T-helper 2 cell (primary cell): ENCODE data around the gene RBM6.
"Not testable (repeated sequence)": the region's sequence is repeated elsewhere in the genome, so short reads cannot be mapped to it uniquely, and the experiment has no call there.

Source experiments
- DNase-seq, 5 experiments: peaks; one replicate each; pipeline versions ENCODE4 v3.0.0 to v3.0.0-alpha.2; 2012 to 2022
- total RNA-seq, 2 donors: gene quantifications; one replicate each; lab custom pipeline; 2026; lab: John Stamatoyannopoulos, UW

The RBM6 gene, protein sequence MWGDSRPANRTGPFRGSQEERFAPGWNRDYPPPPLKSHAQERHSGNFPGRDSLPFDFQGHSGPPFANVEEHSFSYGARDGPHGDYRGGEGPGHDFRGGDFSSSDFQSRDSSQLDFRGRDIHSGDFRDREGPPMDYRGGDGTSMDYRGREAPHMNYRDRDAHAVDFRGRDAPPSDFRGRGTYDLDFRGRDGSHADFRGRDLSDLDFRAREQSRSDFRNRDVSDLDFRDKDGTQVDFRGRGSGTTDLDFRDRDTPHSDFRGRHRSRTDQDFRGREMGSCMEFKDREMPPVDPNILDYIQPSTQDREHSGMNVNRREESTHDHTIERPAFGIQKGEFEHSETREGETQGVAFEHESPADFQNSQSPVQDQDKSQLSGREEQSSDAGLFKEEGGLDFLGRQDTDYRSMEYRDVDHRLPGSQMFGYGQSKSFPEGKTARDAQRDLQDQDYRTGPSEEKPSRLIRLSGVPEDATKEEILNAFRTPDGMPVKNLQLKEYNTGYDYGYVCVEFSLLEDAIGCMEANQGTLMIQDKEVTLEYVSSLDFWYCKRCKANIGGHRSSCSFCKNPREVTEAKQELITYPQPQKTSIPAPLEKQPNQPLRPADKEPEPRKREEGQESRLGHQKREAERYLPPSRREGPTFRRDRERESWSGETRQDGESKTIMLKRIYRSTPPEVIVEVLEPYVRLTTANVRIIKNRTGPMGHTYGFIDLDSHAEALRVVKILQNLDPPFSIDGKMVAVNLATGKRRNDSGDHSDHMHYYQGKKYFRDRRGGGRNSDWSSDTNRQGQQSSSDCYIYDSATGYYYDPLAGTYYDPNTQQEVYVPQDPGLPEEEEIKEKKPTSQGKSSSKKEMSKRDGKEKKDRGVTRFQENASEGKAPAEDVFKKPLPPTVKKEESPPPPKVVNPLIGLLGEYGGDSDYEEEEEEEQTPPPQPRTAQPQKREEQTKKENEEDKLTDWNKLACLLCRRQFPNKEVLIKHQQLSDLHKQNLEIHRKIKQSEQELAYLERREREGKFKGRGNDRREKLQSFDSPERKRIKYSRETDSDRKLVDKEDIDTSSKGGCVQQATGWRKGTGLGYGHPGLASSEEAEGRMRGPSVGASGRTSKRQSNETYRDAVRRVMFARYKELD
- 147 to 212 reads per million in 2 donors for total RNA-seq

DNA sequence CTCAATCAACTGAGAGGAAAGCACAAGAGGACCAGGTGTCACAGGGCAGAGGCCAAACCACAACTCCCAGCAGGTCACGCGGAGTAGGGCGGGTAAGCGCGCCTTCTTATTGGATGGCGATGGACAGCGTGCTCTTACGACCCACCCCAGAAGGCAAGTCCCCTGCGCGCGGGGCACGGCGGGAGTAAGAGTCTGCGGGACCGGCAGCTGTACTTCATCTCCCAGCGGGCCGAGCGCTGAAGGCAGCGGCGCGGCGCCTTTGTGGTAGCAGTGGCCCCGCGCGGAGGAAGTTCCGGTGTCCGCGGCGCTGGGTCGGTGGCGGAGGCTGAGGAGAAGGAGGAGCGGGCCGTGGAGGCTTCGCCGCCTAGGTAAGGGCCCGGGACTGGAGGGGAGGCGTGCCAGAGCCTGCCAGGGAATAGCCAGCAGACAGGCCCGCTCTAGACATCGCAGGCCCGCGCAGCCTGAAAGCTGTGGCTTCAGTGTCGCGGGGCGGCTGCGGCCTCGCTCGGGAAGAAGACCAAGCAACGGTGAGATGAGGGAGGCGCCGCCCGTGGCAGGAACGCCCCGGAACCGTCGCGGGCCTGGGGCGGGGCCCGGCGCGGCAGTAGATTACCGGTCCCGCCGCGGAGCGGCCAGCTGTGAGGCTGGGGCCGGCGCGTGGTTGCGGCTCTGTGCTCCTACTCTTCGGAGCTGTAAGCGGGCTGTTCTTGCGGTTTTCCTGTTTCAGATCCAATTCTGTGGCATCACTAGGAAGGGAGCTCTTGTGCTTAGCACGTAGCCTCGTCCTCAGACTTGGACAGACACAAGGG lies at the start of gene RBM6:
Gene RBM6, plus strand, starts transcription at position 293 of the 809 bp plus-strand sequence. CDS start 22,492 bp downstream, outside the sequence.
- peak; percentile 86 to 100 (median 91) for DNase-seq

DNA sequence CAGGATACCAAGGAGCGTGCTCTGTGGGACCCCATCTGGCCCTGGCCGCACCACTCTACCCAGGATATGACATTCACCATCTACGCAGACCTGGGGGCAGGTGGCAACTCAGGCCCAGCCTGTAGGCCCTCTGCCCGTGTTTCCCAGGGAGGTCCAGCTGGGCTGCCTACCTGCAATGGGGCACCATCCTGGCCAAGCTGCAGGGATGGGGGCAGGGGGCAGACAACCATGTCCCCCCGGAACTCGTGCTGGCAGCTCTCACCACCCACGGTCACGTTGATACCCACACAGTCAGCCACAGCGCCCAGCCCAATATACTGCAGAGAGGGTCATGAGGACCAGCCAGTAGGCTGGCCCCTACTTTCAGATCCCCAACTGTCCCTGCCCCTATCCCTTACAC lies 44.2 kb upstream of the RBM6 start:
- DNase-seq, result no peak

DNA sequence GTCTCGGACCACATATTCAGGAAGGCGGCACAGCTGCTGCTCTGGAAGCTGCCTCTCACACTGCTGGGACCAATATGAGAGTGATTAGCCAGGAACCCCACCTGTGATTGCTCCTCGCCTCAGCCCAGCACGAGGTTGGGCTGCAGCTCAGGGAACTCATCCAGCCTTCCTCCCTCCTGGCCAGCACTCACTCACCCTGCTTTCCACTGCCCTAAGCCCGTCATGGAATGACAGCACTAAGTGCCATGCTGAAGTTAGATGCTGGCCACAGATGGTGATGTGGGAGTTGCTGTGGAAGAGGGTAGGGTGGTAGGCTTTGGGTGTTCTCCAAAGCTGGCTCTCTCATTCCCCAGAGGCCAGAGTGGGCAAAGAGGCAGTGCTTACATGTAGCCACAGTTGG lies 43.6 kb upstream of the RBM6 start:
- DNase-seq, result no peak

DNA sequence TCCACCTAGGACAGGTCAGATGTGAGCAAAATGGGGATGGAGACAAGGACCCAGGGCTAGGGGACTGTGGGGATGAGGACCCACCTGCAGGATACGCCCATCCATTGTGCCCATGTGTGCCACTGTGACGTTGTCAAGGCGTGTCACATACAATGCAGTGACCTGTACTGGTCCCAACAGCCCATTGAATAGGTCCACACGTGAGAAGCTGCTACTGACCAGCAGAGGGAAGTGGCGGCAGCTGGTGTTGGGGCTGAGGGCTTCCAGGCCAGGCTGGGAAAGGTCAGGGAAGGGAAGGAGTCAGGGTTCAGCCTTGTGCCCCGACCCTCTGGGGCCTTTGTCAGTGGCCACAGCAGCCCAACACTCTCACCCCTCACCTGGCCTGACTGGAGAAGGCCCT lies 41.0 kb upstream of the RBM6 start:
- DNase-seq, result no peak

DNA sequence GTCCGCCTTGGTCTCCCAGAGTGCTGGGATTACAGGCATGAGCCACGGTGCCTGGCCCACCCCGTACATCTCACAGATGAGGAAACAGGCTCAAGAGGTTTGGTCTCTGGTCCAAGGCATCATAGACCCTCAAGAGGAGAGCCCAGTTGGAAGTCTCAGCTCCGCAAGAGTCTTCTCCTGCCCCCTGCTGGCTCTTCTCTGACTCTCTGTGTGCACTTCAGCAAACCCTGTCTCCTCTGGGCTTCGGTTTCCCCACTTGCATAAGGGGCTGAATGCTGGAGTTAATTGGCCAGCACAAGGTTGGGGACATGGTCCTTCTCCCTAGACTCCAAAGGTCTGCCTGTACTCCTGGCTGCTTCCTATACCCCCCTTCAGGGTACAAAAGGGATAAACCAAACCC lies 40.1 kb upstream of the RBM6 start:
- no peak for DNase-seq

DNA sequence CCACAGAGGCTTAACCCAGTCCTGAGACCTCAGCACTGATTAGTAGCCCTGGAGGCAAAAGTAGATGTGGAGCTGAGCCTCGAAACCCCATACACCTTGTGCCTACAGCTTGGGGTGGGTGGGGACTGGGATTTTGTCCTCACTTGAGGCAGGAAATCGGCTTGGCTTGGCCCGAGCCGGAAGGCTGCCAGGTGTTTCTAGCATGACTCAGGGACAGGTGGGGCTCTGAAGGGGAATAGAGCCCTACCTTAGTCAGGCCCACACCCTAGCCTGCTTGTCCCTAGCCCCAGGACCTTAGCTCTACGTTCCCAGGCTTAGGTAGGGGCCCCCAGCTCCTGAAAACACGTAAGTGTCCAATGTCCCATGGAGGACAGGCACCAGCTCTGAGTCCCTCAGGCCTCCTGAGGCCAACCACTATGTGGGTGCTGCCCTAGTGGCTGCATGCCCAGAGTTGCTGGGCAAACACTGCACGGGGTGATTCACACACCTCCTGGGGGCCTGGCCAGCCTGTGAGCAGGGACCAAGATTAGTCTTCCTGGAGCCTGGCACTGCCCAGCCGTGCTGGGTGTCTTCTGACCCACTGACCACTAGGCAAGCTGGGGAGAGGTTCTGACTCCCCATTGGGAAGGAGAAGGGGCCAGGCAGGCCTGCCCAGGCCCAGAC lies 39.3 kb upstream of the RBM6 start:
- no peak for DNase-seq

DNA sequence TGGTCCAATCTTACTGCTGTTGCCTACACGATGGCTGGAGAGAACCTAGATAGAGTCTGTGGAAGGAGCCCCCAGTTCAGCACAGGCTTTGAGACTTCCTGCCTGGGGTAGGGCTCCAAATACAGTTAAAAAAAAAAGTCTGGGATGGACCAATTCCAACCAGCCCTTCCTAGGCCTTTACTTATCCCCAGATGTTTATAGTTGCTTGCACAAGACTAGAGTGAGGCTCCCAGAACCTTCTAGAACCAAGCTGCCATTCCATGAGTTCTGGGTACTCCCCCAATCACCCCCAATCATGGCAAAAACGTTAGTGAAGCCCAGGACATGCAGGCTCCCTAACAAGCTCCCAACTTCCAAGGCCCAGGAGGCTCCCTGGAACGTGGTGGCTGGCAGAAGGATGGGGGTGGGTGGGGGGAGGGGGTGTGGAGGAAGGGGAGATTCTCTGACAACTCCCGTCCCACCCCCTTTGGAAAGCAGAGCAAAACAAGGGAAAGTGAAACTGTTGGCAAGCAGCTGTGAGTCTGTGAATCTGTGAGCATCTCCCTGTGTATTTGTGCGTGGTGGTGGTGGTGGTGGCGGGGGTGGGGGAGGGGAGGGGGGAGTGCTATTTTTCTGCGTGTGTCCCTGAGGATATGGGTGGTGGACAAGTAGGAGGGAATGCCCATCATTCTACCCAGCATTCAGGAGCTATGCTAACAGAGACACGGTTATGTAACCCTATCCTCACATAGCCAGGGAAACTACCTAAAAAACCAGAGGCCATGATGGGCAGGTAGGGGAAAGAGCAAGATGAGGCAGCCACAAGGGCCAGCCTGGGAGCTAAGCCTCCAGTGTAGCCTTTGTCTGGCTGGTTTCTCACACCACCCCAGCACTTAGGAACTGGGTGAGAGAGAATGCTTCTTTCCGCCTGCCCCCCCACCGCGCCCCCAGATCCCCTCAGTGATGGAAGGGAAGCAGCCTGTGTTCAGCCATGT lies 38.3 kb upstream of the RBM6 start:
- no peak for DNase-seq

DNA sequence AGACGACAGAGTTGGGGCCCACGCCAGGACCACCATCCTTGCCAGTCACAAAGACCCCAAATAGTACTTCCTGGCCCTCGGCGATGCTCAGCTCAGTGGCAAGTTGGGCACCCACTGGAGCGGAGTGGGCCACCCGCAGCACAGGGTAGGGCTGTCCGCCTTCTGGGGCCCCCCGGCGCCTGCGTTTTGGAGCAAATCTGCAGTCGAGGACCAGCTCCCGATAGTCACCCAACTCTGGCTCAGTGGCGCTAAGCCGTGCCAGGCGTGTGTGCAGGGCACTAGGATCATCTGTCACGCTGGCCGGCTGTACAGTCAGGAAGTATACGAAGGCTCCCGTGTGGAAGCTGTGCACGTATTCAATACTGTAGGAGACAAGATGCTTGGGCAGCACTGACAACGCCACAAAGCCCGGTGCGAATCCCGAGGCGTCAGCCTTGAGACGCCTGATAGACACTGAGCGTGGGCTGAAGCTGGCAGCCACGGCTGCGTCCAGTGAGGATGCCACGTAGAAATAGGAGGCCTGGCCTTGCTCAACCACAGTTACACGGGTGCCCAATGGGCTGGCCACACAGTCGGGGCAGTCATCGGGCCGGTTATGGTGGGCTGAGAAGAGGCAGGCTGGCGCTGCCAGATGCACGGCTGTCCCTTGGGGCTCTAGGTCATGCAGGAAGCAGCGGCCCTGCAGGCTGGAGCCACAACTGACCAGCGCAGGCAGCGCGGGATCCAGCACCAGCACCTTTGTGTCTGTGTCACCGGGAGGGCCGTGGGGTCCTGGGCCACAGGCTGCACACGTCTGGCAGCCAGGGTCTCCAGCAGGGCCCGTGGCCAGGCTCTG lies 37.2 kb upstream of the RBM6 start:
- no peak for DNase-seq

DNA sequence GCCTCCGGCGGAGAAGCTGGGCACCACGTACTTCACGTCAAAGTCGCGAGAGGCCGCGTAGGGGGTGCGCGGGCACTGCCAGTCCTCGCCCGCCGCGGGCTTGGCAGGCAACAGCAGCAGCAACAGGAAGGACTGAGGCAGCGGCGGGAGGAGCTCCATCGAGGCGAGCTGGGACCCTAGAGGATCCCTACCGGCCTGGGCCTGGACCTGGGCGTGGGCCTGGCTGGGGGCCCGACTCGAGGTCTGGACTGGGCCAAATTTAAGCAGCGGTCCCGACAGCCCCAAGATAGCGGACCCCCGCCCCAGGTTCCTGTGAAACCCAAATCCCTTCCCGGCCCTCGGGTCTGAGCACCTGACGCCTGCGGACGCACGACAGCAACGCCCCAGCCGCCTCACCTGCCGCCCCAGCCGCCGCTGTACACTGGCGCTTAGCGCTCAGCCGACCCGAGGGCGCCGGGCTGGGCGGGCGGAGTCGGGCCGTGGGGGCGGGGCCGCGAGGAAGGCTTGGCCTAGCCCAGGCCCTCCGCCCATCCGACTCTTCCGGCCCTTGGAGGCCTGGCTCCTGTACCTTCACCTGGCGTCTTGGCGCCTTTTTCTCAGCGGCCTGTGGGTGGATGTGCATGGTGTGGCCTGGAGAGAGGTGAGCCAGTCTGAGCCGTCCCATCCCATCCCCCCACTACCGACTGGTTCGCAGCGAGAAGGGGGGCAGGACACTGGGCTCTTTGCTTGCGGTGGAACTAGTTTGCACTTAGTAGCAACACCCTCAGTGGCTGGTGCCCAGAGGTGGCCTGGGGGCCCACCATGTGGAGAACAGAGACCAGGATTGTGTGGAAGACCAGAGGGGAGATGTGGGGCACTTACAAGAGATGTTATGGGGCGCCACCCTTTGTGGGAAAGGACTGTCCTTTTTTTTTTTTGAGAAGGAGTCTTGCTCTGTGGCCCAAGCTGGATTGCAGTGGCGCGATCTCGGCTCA lies 36.2 kb upstream of the RBM6 start, which contains the start of gene MST1R:
Gene MST1R, minus strand, starts transcription at position 423 of the 974 bp plus-strand sequence. Its CDS starts 264 bp downstream, at position 159.
- peak; percentile 66 to 90 (median 73) for DNase-seq

DNA sequence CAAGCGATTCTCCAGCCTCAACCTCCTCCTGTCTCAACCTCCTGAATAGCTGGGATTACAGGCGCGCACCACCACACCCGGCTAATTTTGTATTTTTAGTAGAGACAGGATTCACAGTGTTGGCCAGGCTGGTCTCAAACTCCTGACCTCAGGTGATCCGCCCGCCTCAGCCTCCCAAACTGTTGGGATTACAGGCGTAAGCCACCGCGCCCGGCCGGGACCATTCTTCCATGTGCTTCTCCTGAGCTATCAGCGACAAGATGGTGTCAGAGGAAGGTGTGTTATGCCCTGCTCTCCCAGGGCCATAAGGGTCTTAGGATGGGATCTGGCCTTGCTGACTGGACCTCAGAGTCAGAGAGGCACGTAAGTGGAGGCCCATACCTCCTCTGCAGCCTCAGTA lies 35.5 kb upstream of the RBM6 start:
- not testable (repeated sequence) for DNase-seq

DNA sequence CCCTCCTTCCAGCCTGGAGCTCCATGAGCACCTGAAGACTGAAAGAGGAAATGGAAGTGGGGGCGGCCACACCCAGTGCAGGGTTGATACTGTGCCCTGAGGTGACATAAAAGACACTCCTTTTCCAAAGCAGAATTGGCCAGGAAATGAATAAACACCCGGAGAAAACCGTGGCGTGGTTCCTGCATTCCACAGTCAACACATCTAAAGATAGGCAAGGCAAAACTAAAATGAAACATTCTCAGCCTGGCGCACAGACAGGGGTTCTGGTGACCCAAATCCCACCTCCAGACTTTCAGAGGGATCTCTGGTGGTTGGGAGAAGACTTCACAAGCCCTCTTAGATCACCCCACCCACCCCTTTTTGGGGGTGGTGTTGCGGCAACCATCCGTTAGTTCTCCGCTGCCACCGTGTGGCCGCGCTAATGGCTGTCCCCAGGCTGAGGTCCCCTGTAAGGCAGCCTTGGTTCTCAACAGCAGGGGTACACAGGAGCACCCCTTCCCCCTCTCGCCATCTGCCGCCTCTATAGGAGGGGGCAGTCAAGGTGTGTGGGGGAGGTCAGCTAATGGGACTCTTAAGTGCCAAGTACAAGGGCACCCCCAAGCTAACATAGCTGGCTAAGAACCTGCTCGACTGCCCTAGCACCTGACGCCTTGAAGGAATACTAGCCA lies 33.7 kb upstream of the RBM6 start:
- DNase-seq, result peak in 3 of 5 experiments; percentile 32 to 58 (median 34)

DNA sequence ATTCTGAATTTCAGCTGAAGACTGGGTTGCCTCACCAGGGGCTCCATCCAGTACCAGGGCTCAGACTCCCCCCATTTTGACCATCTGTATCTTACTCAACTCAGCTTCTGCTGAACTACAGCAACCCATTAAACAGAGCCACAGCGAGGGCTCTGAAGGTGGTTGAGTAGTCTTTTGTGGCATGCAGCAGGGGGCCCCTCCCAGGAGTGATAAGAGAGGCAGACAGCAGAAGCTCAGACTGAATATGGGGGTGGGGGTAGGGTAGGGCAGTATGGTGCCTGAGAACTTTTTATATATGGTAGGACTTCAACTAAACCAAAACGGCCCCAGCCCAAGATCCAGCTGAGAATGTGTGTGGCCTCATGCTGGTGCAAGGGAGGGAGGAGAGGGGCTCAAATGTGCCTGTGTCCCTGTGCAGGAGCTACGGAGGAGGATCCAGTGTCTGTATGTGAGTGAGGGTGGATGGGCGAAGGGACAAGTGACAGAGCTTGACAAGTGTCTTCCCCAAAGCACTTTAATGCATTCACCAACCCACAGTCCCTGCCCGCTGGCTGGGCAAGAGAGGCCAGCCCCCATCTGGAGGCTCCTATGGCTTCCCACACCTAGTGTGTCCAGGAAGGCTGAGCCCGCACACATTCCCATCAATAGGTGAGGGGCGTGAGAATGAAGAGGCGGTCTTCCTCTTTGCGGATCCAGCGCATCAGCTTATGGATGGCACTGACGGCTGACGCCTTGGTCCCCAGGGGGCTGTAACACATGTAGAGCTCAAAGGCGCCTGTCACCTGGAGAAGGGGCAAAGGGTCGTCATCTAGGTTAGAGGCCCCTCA lies 31.4 kb upstream of the RBM6 start:
- DNase-seq, result no peak

DNA sequence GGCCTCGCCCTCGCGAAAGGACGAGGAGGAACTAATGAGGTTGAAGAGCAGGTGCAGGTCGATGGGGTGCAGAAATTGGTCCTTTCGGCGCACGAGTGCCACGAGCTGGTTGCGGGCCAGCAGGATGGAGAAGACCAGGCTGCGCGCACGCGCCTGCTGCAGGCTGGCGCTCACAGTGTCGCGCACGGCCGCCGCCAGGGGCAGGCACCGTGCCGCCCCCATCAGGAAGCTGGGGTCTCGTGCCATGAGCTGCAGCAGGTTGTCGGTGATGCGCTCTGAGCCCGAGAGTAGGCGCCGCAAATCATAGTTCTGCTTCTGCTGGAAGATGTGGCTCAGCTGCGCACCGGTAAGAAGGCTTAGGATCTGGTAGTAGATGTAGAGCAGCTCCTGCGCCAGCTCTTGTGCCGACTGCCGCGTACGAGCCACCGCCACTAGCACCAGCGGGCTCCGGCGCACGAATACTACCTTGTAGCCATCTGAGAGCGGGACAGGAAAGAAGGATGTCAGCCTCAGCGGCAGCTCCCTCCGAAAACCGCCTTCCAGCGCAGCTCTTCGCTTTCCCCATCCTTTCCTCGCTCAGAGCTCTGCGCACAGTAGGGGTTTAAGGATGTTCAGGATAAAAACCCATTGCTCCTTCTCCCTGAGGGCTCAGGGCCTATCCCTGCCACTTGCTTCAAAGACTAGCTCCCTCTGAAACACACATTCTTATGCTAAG lies 29.4 kb upstream of the RBM6 start:
- no peak for DNase-seq

DNA sequence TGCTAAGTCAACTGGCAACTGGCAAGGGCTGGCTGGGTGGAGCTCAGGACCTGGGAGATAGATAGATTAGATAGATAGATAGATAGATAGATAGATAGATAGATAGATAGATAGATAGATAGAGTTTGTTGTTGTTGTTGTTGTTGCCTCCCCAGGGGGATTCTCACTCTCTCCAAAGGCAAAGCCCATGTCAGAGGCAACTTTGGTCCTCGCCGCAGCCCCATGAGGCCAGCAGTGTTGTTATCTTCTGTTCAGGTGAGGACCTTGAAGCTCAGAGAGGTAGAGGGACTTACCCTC lies 28.9 kb upstream of the RBM6 start:
- no peak for DNase-seq

DNA sequence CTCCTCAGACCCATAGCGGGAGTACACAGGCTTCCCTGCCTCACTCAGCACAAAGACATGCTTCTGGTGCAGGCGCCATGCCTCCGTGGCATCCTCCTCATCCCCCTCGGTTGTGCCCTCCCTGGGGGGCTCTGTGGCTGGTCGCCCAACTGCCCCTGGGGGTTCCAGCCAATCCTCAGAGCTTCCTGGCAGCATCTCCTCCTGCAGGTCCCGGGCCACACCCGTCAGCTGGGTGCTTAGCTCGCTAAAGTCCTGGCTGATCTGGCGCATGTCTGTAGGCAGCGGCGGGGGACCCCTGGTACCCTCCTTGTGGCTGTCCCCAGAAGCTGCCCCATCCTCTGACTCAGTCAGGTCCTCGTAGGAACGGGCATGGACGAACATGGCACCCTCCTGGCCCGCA lies 28.3 kb upstream of the RBM6 start:
- DNase-seq, result no peak

DNA sequence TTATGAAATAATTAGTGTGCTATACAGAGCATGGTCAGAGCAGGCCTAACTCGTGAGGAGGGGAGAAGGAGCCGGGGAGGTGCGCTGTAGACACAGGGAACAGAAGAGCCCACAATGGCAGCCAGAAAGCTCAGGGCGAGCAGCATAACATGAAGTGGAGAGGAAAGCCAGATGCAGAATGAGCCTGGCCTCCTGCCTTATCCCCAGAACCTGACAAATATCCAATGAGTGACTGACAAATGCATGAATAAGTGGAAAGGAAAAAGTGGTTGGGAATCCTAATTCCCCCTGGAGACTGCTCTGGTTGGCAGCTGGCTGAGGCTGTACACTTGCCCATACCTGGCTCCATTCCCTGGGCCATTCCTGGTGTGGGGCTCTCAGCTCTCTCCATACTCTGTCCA lies 27.1 kb upstream of the RBM6 start:
- no peak for DNase-seq
